ENCODE results near the gene ZBTB18.

ZBTB18 gene

DNA sequence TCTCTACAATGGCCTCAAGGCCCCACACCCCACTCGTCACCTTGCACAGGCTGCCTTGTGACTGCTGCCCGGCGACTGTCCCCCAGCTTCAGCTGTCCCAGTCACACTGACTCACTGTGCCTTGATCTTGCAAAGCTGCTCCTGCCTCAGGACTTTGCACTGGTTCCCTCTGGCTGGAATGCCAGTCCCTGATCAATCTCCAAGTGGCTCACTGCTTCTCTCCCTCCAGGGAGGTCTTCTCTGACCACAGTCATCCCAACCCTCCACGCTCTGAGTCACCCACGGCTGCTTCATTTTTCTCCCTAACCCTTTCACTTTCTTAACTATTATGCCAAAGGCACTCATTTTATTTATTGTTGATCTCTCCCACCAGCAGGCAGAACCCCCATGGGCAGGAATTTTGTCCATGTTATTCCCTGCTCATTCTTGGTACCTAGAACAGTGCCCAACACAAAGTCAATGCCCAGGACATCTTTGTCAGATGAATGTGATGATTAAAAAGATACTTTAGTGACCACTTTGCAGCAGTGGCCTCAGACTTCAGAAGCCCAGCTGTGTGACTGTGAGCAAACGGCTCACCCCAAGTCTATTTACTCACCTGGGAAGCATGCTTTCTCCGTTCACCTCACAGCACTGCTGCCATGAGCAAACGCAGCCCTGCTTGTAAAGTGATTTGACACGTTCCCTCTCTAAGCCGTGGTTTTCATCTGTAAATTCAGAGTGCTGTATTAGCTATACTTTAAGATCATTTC lies 53.4 kb downstream of the ZBTB18 start:
- H3K4me1 ChIP-seq (ENCODE audit: insufficient read depth, low read length, severe bottlenecking): no peaks in the 10 kb centered on the region
- no peak for TF ChIP-seq EZH2 (IDR thresholded peaks at IDR 0.05; ENCODE audit: borderline replicate concordance, low read length)
- TF ChIP-seq, protein P1, sequence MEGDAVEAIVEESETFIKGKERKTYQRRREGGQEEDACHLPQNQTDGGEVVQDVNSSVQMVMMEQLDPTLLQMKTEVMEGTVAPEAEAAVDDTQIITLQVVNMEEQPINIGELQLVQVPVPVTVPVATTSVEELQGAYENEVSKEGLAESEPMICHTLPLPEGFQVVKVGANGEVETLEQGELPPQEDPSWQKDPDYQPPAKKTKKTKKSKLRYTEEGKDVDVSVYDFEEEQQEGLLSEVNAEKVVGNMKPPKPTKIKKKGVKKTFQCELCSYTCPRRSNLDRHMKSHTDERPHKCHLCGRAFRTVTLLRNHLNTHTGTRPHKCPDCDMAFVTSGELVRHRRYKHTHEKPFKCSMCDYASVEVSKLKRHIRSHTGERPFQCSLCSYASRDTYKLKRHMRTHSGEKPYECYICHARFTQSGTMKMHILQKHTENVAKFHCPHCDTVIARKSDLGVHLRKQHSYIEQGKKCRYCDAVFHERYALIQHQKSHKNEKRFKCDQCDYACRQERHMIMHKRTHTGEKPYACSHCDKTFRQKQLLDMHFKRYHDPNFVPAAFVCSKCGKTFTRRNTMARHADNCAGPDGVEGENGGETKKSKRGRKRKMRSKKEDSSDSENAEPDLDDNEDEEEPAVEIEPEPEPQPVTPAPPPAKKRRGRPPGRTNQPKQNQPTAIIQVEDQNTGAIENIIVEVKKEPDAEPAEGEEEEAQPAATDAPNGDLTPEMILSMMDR (IDR thresholded peaks at IDR 0.05; ENCODE audit: low read length): no peak

DNA sequence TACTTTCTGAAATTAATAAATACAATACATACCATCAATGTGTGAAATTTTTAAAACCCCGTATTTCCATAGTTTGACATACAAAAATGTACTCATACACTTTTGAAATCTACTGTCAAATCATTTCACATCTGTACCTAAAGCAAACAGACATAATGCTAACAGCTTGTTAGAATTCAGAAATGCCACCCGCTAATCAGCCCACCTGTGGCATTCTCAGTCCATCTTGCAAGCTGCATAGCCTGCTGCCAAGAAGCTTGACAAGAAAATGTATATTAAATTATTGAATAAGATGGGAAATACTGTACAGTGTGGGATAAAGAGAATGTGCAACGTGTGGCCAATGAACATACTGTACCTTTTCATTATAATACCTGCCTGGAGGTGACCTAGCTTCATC lies 55.1 kb downstream of the ZBTB18 start:
- no peak overlapping the region for H2AFZ ChIP-seq (ENCODE audit: low read length)
- H3K4me2 ChIP-seq (ENCODE audit: low read length): no peak overlapping the region
- H4K20me1 ChIP-seq (ENCODE audit: insufficient read depth, low read length): no peaks in the 10 kb centered on the region
- H3K4me1 ChIP-seq (ENCODE audit: insufficient read depth, low read length, severe bottlenecking): no peaks in the 10 kb centered on the region
- TF ChIP-seq, protein P1 (IDR thresholded peaks at IDR 0.05; ENCODE audit: low read length): no peak
- no peak for TF ChIP-seq EZH2 (IDR thresholded peaks at IDR 0.05; ENCODE audit: borderline replicate concordance, low read length)
- H3K9ac ChIP-seq (ENCODE audit: low read length): no peak overlapping the region
- no peaks in the 10 kb centered on the region for H3F3A ChIP-seq (ENCODE audit: insufficient read depth, low read length)
- no peaks in the 10 kb centered on the region for H3K9me2 ChIP-seq (ENCODE audit: low read depth, low read length)
- H3K27me3 ChIP-seq (ENCODE audit: insufficient read depth, low read length): no peaks in the 10 kb centered on the region
- H3K9me3 ChIP-seq (ENCODE audit: low read length): no peaks in the 10 kb centered on the region
- H3K79me2 ChIP-seq (ENCODE audit: insufficient read depth, low read length): no peaks in the 10 kb centered on the region
- H3K36me3 ChIP-seq (ENCODE audit: insufficient read depth, low read length): no peaks in the 10 kb centered on the region
- no peak overlapping the region for H3K4me3 ChIP-seq (ENCODE audit: low read depth, low read length, poor library complexity, severe bottlenecking)
- H3K27ac ChIP-seq (ENCODE audit: low read depth, low read length, poor library complexity, severe bottlenecking): no peak overlapping the region

More for the DNA sequence above, 53.4 kb downstream of the ZBTB18 start:
- Histone ChIP-seq H3K4me2 (ENCODE audit: low read length) (no peak overlapping the region), H3K9me3 (ENCODE audit: low read length) (no peaks in the 10 kb centered on the region), H4K20me1 (ENCODE audit: insufficient read depth, low read length) (no peaks in the 10 kb centered on the region), H3F3A (ENCODE audit: insufficient read depth, low read length) (no peaks in the 10 kb centered on the region), H3K27me3 (ENCODE audit: insufficient read depth, low read length) (no peaks in the 10 kb centered on the region), H3K36me3 (ENCODE audit: insufficient read depth, low read length) (no peaks in the 10 kb centered on the region), H2AFZ (ENCODE audit: low read length) (no peak overlapping the region), H3K9me2 (ENCODE audit: low read depth, low read length) (no peaks in the 10 kb centered on the region), H3K79me2 (ENCODE audit: insufficient read depth, low read length) (no peaks in the 10 kb centered on the region), H3K9ac (ENCODE audit: low read length) (no peak overlapping the region), H3K4me3 (ENCODE audit: low read depth, low read length, poor library complexity, severe bottlenecking) (no peak overlapping the region), H3K27ac (ENCODE audit: low read depth, low read length, poor library complexity, severe bottlenecking) (no peak overlapping the region)

Measured in OCI-LY1 (cell line).